Common myeloid progenitor, CD34-positive (primary cell): ENCODE measurements around the gene PAK3.

Experiments
- CTCF ChIA-PET: fragments of 350-600 bp; sonication (Branson Sonifier 250); formaldehyde crosslinking; loops from one replicate; lab custom pipeline; 2021; ENCODE audit warnings: antibody characterized with exemption; lab: Charles Lee
- POLR2A ChIA-PET: fragments of 350-600 bp; sonication (Branson Sonifier 250); formaldehyde crosslinking; loops from one replicate; lab custom pipeline; 2021; ENCODE audit warnings: antibody characterized with exemption; lab: Charles Lee
- DNase-seq, 3 donors: peaks; one replicate each; pipeline versions ENCODE4 v3.0.0 to v3.0.0-alpha.2; 2013
- H3K27ac ChIP-seq, 2 experiments: 1 replicate in 1 of 2; 2 replicates in 1 of 2; pipeline ENCODE4 v1.7.0; 2013; ENCODE audit warnings: inconsistent platforms in 2 of 2, low read length in 2 of 2, mild to moderate bottlenecking in 2 of 2, low read depth in 1 of 2, moderate library complexity in 1 of 2; ENCODE audit not compliant: severe bottlenecking in 2 of 2, insufficient read depth in 1 of 2, poor library complexity in 1 of 2
- H3K27me3 ChIP-seq, 5 experiments: replicated peaks in 2 of 5; 1 replicate in 3 of 5; 2 replicates in 2 of 5; pipeline versions ENCODE4 v1.6.1 to v1.7.0; 2013; ENCODE audit warnings: low read length in 4 of 5, mild to moderate bottlenecking in 2 of 5, moderate library complexity in 2 of 5, inconsistent platforms in 1 of 5; ENCODE audit not compliant: insufficient read depth in 5 of 5, control insufficient read depth in 4 of 5
- H3K36me3 ChIP-seq, 4 experiments: 1 replicate in 2 of 4; 2 replicates in 2 of 4; pipeline versions ENCODE4 v1.6.1 to v1.7.0; 2013; ENCODE audit warnings: low read length in 3 of 4, control low read depth in 1 of 4, mild to moderate bottlenecking in 1 of 4; ENCODE audit not compliant: control insufficient read depth in 4 of 4, insufficient read depth in 4 of 4
- H3K4me1 ChIP-seq, 4 experiments: 1 replicate in 3 of 4; 2 replicates in 1 of 4; pipeline versions ENCODE4 v1.6.1 to v1.7.1; 2013; ENCODE audit warnings: low read length in 3 of 4, mild to moderate bottlenecking in 3 of 4, control low read depth in 1 of 4, inconsistent platforms in 1 of 4, moderate library complexity in 1 of 4; ENCODE audit not compliant: control insufficient read depth in 4 of 4, insufficient read depth in 4 of 4; ENCODE audit errors: control extremely low read depth in 1 of 4
- H3K4me3 ChIP-seq, 7 experiments: 1 replicate in 4 of 7; 2 replicates in 3 of 7; pipeline versions ENCODE4 v1.5.1 to v1.7.0; 2013; ENCODE audit warnings: mild to moderate bottlenecking in 7 of 7, low read length in 6 of 7, moderate library complexity in 6 of 7, inconsistent platforms in 2 of 7, low read depth in 2 of 7, control low read depth in 1 of 7; ENCODE audit not compliant: insufficient read depth in 4 of 7, control insufficient read depth in 1 of 7; ENCODE audit errors: extremely low read depth in 1 of 7
- H3K9me3 ChIP-seq, 5 experiments: 1 replicate in 4 of 5; 2 replicates in 1 of 5; pipeline versions ENCODE4 v1.6.1 to v1.7.1; 2013; ENCODE audit warnings: low read length in 4 of 5, mild to moderate bottlenecking in 2 of 5, inconsistent platforms in 1 of 5, low read depth in 1 of 5, moderate library complexity in 1 of 5; ENCODE audit not compliant: control insufficient read depth in 4 of 5, insufficient read depth in 2 of 5; ENCODE audit errors: control extremely low read depth in 1 of 5
- WGBS: methylation state at CpG from one replicate; pipeline ENCODE4 v1.1.5; 2013; ENCODE audit not compliant: insufficient coverage; 5-methylcytosine and 5-hydroxymethylcytosine counted together

Gene PAK3

GRCh38 chrX:111181951-111182350, 86.0 kb downstream of the PAK3 start:
- ChIA-PET CTCF (no interaction called here), POLR2A (no interaction called here)
- H3K9me3 ChIP-seq, result no peaks in the 10 kb centered on the region
- H3K27ac ChIP-seq, result no peak overlapping the region
- DNase-seq, result no peak
- WGBS, result no CpG with 5 or more reads among the region's 3 CpGs
- no peaks in the 10 kb centered on the region for H3K36me3 ChIP-seq
- no peaks in the 10 kb centered on the region for H3K4me1 ChIP-seq
- H3K4me3 ChIP-seq, result no peak overlapping the region
- H3K27me3 ChIP-seq, result no peaks in the 10 kb centered on the region

- ChIA-PET CTCF (no interaction called here), POLR2A (no interaction called here)
- Histone ChIP-seq H3K4me1 (no peaks in the 10 kb centered on the region), H3K27me3 (no peaks in the 10 kb centered on the region), H3K9me3 (no peaks in the 10 kb centered on the region), H3K4me3 (no peak overlapping the region), H3K27ac (no peak overlapping the region), H3K36me3 (no peaks in the 10 kb centered on the region)
- DNase-seq, result no peak
These were observed 87.0 kb downstream of the PAK3 start for GRCh38 chrX:111182997-111183396.

- WGBS, result no CpG with 5 or more reads among the region's 2 CpGs
- Histone ChIP-seq H3K27me3 (peaks cover 0 to 12% (median 0%) of the 10 kb centered on the region in 5 experiments), H3K27ac (no peak overlapping the region), H3K36me3 (no peaks in the 10 kb centered on the region), H3K9me3 (no peaks in the 10 kb centered on the region), H3K4me3 (no peak overlapping the region), H3K4me1 (no peaks in the 10 kb centered on the region)
- ChIA-PET POLR2A (no interaction called here), CTCF (no interaction called here)
- no peak for DNase-seq
These were observed 95.6 kb downstream of the PAK3 start for GRCh38 chrX:111191598-111191997.

- H3K27ac ChIP-seq, result no peak overlapping the region
- H3K4me3 ChIP-seq, result no peak overlapping the region
- ChIA-PET CTCF (no interaction called here), POLR2A (no interaction called here)
- no peaks in the 10 kb centered on the region for H3K4me1 ChIP-seq
- peaks cover 0 to 11% (median 0%) of the 10 kb centered on the region in 5 experiments for H3K27me3 ChIP-seq
- H3K36me3 ChIP-seq, result no peaks in the 10 kb centered on the region
- WGBS, result no CpG with 5 or more reads among the region's 2 CpGs
- DNase-seq, result no peak
- no peaks in the 10 kb centered on the region for H3K9me3 ChIP-seq
These were observed 103.5 kb downstream of the PAK3 start for GRCh38 chrX:111199505-111199904.

GRCh38 chrX:111200327-111200726, 104.3 kb downstream of the PAK3 start:
- no peaks in the 10 kb centered on the region for H3K36me3 ChIP-seq
- H3K4me3 ChIP-seq, result no peak overlapping the region
- POLR2A ChIA-PET, result no interaction called here
- DNase-seq, result no peak
- WGBS, result 60% methylated on average over 1 of the region's 3 CpGs
- CTCF ChIA-PET, result no interaction called here
- H3K9me3 ChIP-seq, result no peaks in the 10 kb centered on the region
- H3K4me1 ChIP-seq, result no peaks in the 10 kb centered on the region
- H3K27me3 ChIP-seq, result peaks cover 0 to 14% (median 0%) of the 10 kb centered on the region in 5 experiments
- no peak overlapping the region for H3K27ac ChIP-seq

GRCh38 chrX:111207851-111208250, 111.9 kb downstream of the PAK3 start:
- H3K27me3 ChIP-seq, result peaks cover 0 to 4% (median 0%) of the 10 kb centered on the region in 5 experiments
- ChIA-PET POLR2A (no interaction called here), CTCF (no interaction called here)
- DNase-seq, result no peak
- 91% methylated on average over 5 of the region's 8 CpGs for WGBS
- H3K4me3 ChIP-seq, result no peak overlapping the region
- H3K27ac ChIP-seq, result no peak overlapping the region
- no peaks in the 10 kb centered on the region for H3K36me3 ChIP-seq
- no peaks in the 10 kb centered on the region for H3K9me3 ChIP-seq
- no peaks in the 10 kb centered on the region for H3K4me1 ChIP-seq

- no peaks in the 10 kb centered on the region for H3K9me3 ChIP-seq
- POLR2A ChIA-PET, result no interaction called here
- H3K27me3 ChIP-seq, result peaks cover 0 to 16% (median 0%) of the 10 kb centered on the region in 5 experiments
- CTCF ChIA-PET, result no interaction called here
- no peak overlapping the region for H3K27ac ChIP-seq
- H3K36me3 ChIP-seq, result no peaks in the 10 kb centered on the region
- no peak for DNase-seq
- WGBS, result 65% methylated on average over 2 of the region's 6 CpGs
- H3K4me1 ChIP-seq, result no peaks in the 10 kb centered on the region
- no peak overlapping the region for H3K4me3 ChIP-seq
These were observed 120.4 kb downstream of the PAK3 start for GRCh38 chrX:111216293-111216801.
